PC-3 (cell line): Measurements from ENCODE around the gene CUEDC1. TPM values are rescaled to one million over a fixed set of nuclear protein-coding genes. Genes with fewer than 3 reads are reported as not detected.

Source experiments
- ATAC-seq: fragments of 200-7000 bp; cut with Tn5 transposase; 2 replicates; pipeline ENCODE4 v1.9.1; 2020; ENCODE audit warnings: mild to moderate bottlenecking, moderate library complexity
- BruUV-seq: library from RNA; stranded (reverse); fragments of 400-500 nt; replicated peaks from 2 replicates; lab custom pipeline; 2021; lab: Mats Ljungman, UMichigan
- CTCF ChIA-PET: fragments of 300-600 bp; sonication (Branson Sonifier 250); formaldehyde crosslinking; loops from one replicate; lab custom pipeline; 2022; ENCODE audit warnings: antibody characterized with exemption; lab: Charles Lee
- POLR2A ChIA-PET: fragments of 300-600 bp; sonication (Branson Sonifier 250); formaldehyde crosslinking; loops from one replicate; lab custom pipeline; 2022; ENCODE audit warnings: antibody characterized with exemption; ENCODE audit not compliant: unreplicated experiment; lab: Charles Lee
- DNase-seq: peaks from one replicate; pipeline ENCODE4 v3.0.0-alpha.2; 2015
- H2AFZ ChIP-seq: fragments of 300-600 bp; sonication (generic); 2 replicates; pipeline ENCODE4 v1.6.0; 2016; ENCODE audit warnings: antibody characterized with exemption, low read length
- H3F3A ChIP-seq: fragments of 300-600 bp; sonication (generic); one replicate; pipeline ENCODE4 v1.6.0; 2017; ENCODE audit warnings: antibody characterized with exemption, low read length, control low read depth, mild to moderate bottlenecking; ENCODE audit not compliant: unreplicated experiment
- H3K27ac ChIP-seq: fragments of 300-600 bp; sonication (generic); 2 replicates; pipeline ENCODE4 v1.5.1; 2016; ENCODE audit warnings: mild to moderate bottlenecking, low read length
- H3K27me3 ChIP-seq: fragments of 300-600 bp; sonication (generic); 2 replicates; pipeline ENCODE4 v1.6.1; 2016; ENCODE audit warnings: low read length, mixed read lengths
- H3K36me3 ChIP-seq: fragments of 300-600 bp; sonication (generic); 2 replicates; pipeline ENCODE4 v1.6.1; 2016; ENCODE audit warnings: low read depth, mixed run types, low read length, mixed read lengths
- H3K4me1 ChIP-seq: fragments of 300-600 bp; sonication (generic); 2 replicates; pipeline ENCODE4 v1.5.1; 2016; ENCODE audit warnings: low read length; ENCODE audit not compliant: insufficient read depth
- H3K4me2 ChIP-seq: fragments of 300-600 bp; sonication (generic); 2 replicates; pipeline ENCODE4 v1.6.0; 2016; ENCODE audit warnings: low read length
- H3K4me3 ChIP-seq: fragments of 300-600 bp; sonication (generic); 2 replicates; pipeline ENCODE4 v1.5.1; 2016; ENCODE audit warnings: mild to moderate bottlenecking, low read length, mixed read lengths
- H3K79me2 ChIP-seq: fragments of 300-600 bp; sonication (generic); 2 replicates; pipeline ENCODE4 v1.6.1; 2017; ENCODE audit warnings: low read length, mixed read lengths
- H3K9ac ChIP-seq: fragments of 300-600 bp; sonication (generic); 2 replicates; pipeline ENCODE4 v1.6.0; 2016; ENCODE audit warnings: mild to moderate bottlenecking, low read length
- H3K9me2 ChIP-seq: fragments of 300-600 bp; sonication (generic); replicated peaks from 2 replicates; pipeline ENCODE4 v1.6.1; 2016; ENCODE audit warnings: mixed run types, low read length, mixed read lengths
- H3K9me3 ChIP-seq: fragments of 300-600 bp; sonication (generic); 2 replicates; pipeline ENCODE4 v1.6.1; 2016; ENCODE audit warnings: low read length, mixed read lengths
- H4K20me1 ChIP-seq: fragments of 300-600 bp; sonication (generic); 2 replicates; pipeline ENCODE4 v1.6.1; 2016; ENCODE audit warnings: low read length, mixed read lengths
- EZH2 ChIP-seq: fragments of 300-600 bp; sonication (generic); IDR thresholded peaks from one replicate; pipeline ENCODE4 v1.6.1; 2017; ENCODE audit warnings: antibody characterized with exemption, mild to moderate bottlenecking, low read length; ENCODE audit not compliant: unreplicated experiment
- EZH2phosphoT487 ChIP-seq: fragments of 300-600 bp; sonication (generic); IDR thresholded peaks from 2 replicates; pipeline ENCODE4 v1.6.1; 2018; ENCODE audit warnings: mild to moderate bottlenecking, antibody characterized with exemption, low read length, borderline replicate concordance
- intact Hi-C: fragments of 100-400 bp; cut with micrococcal nuclease; formaldehyde crosslinking; loops from 2 replicates; pipeline ENCODE4 v1.9.0; 2023
- total RNA-seq: library from RNA; depleted of rRNA; stranded (reverse); fragments of >200 nt; gene quantifications from 2 replicates; pipeline ENCODE4 v1.2.3, GENCODE V29; 2014
- TF ChIP-seq, protein P1 (sequence below): fragments of 300-600 bp; sonication (generic); conservative IDR thresholded peaks from 2 replicates; pipeline ENCODE4 v1.5.1; 2017; ENCODE audit warnings: antibody characterized with exemption, low read depth, mild to moderate bottlenecking, low read length

CUEDC1 gene
- total RNA-seq, 1 experiment from 2014 or later, result 31.6 TPM

DNA sequence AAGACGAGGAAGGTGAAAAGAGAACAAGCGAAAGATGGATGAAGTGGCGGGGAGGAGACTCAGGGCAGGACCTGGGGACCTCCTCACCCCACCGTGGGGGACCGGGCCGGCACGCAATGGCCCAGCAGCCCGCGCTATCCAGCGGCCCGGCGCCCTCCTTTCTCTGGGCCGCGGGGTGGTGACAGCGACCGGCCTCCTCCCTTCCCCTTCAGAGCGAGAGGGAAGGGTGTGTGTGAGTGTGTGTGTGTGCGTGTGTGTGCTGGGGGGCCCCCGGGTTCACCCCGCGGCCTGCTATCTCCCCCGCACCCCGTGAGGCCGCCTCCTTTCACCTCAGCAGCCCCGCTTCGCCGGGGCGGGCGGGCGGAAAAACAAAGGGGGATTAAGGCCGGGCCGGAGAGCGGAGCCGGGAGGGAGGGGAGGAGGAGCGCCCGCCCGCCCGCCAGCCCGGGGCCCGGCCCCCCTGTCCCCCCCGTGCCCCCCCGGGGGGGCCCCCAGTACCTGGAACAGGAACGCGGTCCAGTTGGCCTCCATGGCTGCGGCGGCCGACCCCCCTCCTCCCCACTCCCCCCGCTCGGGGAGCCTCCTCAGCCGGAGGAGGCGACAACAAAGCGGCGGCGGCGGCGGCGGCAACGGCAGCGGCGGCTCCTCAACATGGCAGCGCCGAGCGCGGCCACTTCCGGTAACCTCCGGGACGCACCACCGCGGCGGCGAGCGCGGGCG is 32.5 kb upstream of the CUEDC1 start, which contains the start of gene VEZF1:
Gene VEZF1 (minus strand): TSS at position 674 of the 720 bp plus-strand sequence. CDS start 143 bp downstream, at position 531.
- Histone ChIP-seq H4K20me1 (peaks cover 29% of the 10 kb centered on the region), H3K9me2 (no peaks in the 10 kb centered on the region), H3K4me3 (peak within 1 kb of the TSS; percentile 80), H2AFZ (peak within 1 kb of the TSS; percentile 71), H3K27ac (peak within 1 kb of the TSS; percentile 87), H3K9ac (peak within 1 kb of the TSS; percentile 89), H3K27me3 (no peaks in the 10 kb centered on the region), H3K36me3 (peaks cover 24% of the 10 kb centered on the region; the same call in 1 of the 2 replicates), H3K9me3 (no peaks in the 10 kb centered on the region), H3K79me2 (peaks cover 51% of the 10 kb centered on the region), H3K4me2 (peak within 1 kb of the TSS; percentile 96), H3K4me1 (peaks cover 39% of the 10 kb centered on the region), H3F3A (peaks cover 16% of the 10 kb centered on the region)
- ATAC-seq, result peak; percentile 42
- intact Hi-C loops, result loop anchor here (1.0 to 2.0 kb wide), 3 partner anchors 39 to 112 kb away; no protein-coding TSS in a partner anchor
- peak; percentile 41 for DNase-seq
- ChIA-PET POLR2A (interaction anchor here (0.5 to 1.8 kb wide), 9 partner anchors 12 to 365 kb away, joined by 3 to 12 read pairs (median 5); partner anchors contain the start of gene SUPT4H1), CTCF (interaction anchor here (0.5 to 3.3 kb wide), 6 partner anchors 9 to 42 kb away, joined by 4 to 25 read pairs (median 6); no protein-coding TSS in a partner anchor)
- TF ChIP-seq, protein P1, sequence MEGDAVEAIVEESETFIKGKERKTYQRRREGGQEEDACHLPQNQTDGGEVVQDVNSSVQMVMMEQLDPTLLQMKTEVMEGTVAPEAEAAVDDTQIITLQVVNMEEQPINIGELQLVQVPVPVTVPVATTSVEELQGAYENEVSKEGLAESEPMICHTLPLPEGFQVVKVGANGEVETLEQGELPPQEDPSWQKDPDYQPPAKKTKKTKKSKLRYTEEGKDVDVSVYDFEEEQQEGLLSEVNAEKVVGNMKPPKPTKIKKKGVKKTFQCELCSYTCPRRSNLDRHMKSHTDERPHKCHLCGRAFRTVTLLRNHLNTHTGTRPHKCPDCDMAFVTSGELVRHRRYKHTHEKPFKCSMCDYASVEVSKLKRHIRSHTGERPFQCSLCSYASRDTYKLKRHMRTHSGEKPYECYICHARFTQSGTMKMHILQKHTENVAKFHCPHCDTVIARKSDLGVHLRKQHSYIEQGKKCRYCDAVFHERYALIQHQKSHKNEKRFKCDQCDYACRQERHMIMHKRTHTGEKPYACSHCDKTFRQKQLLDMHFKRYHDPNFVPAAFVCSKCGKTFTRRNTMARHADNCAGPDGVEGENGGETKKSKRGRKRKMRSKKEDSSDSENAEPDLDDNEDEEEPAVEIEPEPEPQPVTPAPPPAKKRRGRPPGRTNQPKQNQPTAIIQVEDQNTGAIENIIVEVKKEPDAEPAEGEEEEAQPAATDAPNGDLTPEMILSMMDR, result no peak
- TF ChIP-seq EZH2phosphoT487 (no peak), EZH2 (no peak)
- BruUV-seq, result no TSS peak

DNA sequence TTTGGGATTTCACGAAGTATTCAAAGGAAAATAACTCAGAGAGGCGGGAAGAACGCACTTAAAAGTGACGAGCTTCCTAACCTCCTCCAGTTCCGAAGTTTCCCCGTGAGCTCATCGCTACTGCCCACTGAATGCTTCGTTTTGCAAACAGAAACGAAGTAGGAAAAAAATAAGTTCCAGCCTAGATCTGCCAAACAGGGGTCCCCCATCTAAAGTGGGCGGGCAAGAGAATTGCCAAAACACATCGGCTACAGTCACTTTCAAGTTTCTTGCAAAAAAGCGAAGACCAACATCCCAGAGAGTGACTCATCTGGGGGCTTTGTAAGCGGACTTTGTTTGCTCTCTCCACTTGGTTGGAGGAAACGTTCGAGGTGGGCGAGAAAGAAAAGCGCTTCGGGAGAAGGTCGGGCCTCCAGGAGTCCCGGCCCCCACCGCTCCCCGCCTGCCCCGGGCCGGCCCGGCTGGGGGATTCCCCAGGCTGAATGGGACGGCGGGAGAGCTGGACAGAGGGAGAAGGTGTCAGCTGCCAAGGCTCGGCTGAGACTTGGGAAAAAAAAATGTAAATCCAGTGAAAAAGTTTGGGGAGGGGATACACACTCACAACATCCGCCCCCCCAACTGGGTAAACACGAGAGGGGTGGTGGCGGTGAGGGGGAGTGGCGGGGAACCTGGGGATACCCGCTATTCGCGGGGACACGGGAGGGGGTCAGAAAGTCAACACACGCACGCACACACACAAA is 31.8 kb upstream of the CUEDC1 start:
- Histone ChIP-seq H3K4me3 (peak overlapping the region; percentile 80), H3K79me2 (peaks cover 58% of the 10 kb centered on the region), H2AFZ (peak overlapping the region; percentile 45), H3K27me3 (no peaks in the 10 kb centered on the region), H3K36me3 (peaks cover 31% of the 10 kb centered on the region; the same call in 1 of the 2 replicates), H3K9me2 (no peaks in the 10 kb centered on the region), H3K4me1 (peaks cover 45% of the 10 kb centered on the region), H4K20me1 (peaks cover 34% of the 10 kb centered on the region), H3K9me3 (no peaks in the 10 kb centered on the region), H3K27ac (peak overlapping the region; percentile 87), H3K9ac (peak overlapping the region; percentile 89), H3F3A (peaks cover 16% of the 10 kb centered on the region), H3K4me2 (peak overlapping the region; percentile 96)
- ATAC-seq (peak; percentile 19), DNase-seq (peak; percentile 74)
- BruUV-seq, result TSS peak; percentile 45
- CTCF ChIA-PET, result interaction anchor here (0.5 to 2.7 kb wide), 7 partner anchors 8 to 112 kb away, joined by 3 to 25 read pairs (median 5); no protein-coding TSS in a partner anchor
- intact Hi-C loops, result loop anchor here (1.0 to 2.0 kb wide), 3 partner anchors 38 to 112 kb away; no protein-coding TSS in a partner anchor
- TF ChIP-seq, protein P1, result no peak
- TF ChIP-seq EZH2phosphoT487 (no peak), EZH2 (no peak)
- POLR2A ChIA-PET, result interaction anchor here (0.6 to 1.8 kb wide), 4 partner anchors 31 to 52 kb away, joined by 3 to 12 read pairs (median 7); partner anchors contain the start of gene CUEDC1
